GM12892 (cell line): ENCODE data around the gene ANKS1B.

Experiments
- POLR2A ChIP-seq: IDR thresholded peaks from 2 replicates; pipeline ENCODE4 v1.6.1; 2011; ENCODE audit warnings: low read depth, low read length, control low read depth
- POLR2AphosphoS5 ChIP-seq: IDR thresholded peaks from 2 replicates; pipeline ENCODE4 v1.6.1; 2011; ENCODE audit warnings: low read depth, low read length, control low read depth

GRCh38 chr12:99772274-99772673 is 212.5 kb downstream of the ANKS1B start:
- TF ChIP-seq POLR2A (no peak), POLR2AphosphoS5 (no peak)
